Upper lobe of left lung (tissue), 6 donors: ENCODE measurements around the gene CDH8. TPM values are rescaled to one million over a fixed set of nuclear protein-coding genes. Genes with fewer than 3 reads are reported as not detected.

Experiments
- ATAC-seq, 2 donors: fragments of 200-7000 bp; cut with Tn5 transposase; one replicate each; pipeline ENCODE4 v1.9.1; 2022; ENCODE audit warnings: mild to moderate bottlenecking in 2 of 2, moderate library complexity in 2 of 2; ENCODE audit not compliant: low FRiP score in 2 of 2
- DNase-seq, 2 donors: peaks; one replicate each; pipeline ENCODE4 v3.0.0-alpha.2; 2019 to 2020
- H3K27ac ChIP-seq, 4 donors: fragments of 200-600 bp; sonication (generic); one replicate each; pipeline ENCODE4 v1.5.1; 2016 to 2019
- H3K27me3 ChIP-seq, 4 donors: fragments of 200-600 bp; sonication (generic); one replicate each; pipeline ENCODE4 v1.5.1; 2017 to 2019
- H3K36me3 ChIP-seq, 4 donors: fragments of 200-600 bp; sonication (generic); one replicate each; pipeline ENCODE4 v1.5.1; 2016 to 2019
- H3K4me1 ChIP-seq, 4 donors: fragments of 200-600 bp; sonication (generic); one replicate each; pipeline ENCODE4 v1.5.1; 2018 to 2019
- H3K4me3 ChIP-seq, 4 donors: fragments of 200-600 bp; sonication (generic); one replicate each; pipeline ENCODE4 v1.5.1; 2017 to 2019; ENCODE audit warnings: mild to moderate bottlenecking in 2 of 4, moderate library complexity in 1 of 4
- H3K9me3 ChIP-seq, 4 donors: fragments of 200-600 bp; sonication (generic); one replicate each; pipeline ENCODE4 v1.5.1; 2018 to 2019
- EP300 ChIP-seq, 4 donors: sonication (generic); formaldehyde crosslinking; IDR thresholded peaks; one replicate each; pipeline ENCODE4 v1.5.1; 2017; ENCODE audit warnings: antibody characterized with exemption in 4 of 4, control low read depth in 2 of 4
- POLR2A ChIP-seq, 4 donors: fragments of 450-650 bp; IDR thresholded peaks; one replicate each; pipeline ENCODE4 v1.5.1; 2016 to 2017; ENCODE audit warnings: antibody characterized with exemption in 4 of 4, mild to moderate bottlenecking in 2 of 4
- POLR2AphosphoS5 ChIP-seq, 2 donors: sonication (generic); formaldehyde crosslinking; IDR thresholded peaks; one replicate each; pipeline ENCODE4 v1.5.1; 2017; ENCODE audit warnings: antibody characterized with exemption in 2 of 2
- WGBS, 2 donors: methylation state at CpG; one replicate each; pipeline ENCODE4 v1.1.5; 2017 to 2018; 5-methylcytosine and 5-hydroxymethylcytosine counted together
- total RNA-seq, 6 donors: library from RNA; depleted of rRNA in 4 of 6; stranded (reverse); fragments of >200 nt in 4 of 6; gene quantifications; one replicate each; pipeline versions ENCODE4 v1.1.0 to v1.2.1, GENCODE V29; 2016 to 2021
- TF ChIP-seq, protein P1 (sequence below), 6 experiments: fragments of 450-650 bp in 4 of 6; fragments of 200-600 bp in 2 of 6; sonication (generic) in 2 of 6; IDR thresholded peaks; one replicate each; pipeline ENCODE4 v1.5.1; 2016 to 2019; ENCODE audit warnings: antibody characterized with exemption in 6 of 6
- donor health status: DM: no; HTN: no; CAD: no; lungs with moderate emphysema.
- donor health status: DM: no; HTN: yes; CAD: no; lungs with severe emphysema.

The CDH8 gene
- total RNA-seq, 6 donors from 2014 or later = 0.10 to 1.8 (median 0.31) TPM; not detected in 1

DNA sequence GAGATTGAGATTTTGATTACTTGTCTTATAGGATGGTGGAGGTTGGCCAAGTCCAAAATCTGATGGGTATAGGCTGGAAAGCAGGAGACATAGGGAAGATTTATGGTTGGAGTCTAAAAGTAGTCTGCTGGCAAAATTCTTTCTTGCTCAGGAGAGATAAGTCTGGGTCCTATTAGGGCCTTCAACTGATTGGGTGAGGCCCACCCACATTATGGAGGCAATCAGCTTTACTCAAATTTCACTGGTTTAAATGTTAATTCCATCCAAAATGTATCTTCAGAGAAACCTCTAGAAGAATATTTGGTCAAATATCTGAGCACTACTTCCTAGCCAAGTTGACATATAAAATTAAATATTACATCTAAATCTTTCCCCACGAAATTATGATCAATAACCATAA lies 31.7 kb upstream of the CDH8 start:
- Histone ChIP-seq H3K27me3 (no peaks in the 10 kb centered on the region), H3K9me3 (no peaks in the 10 kb centered on the region), H3K27ac (no peak overlapping the region), H3K4me1 (peaks cover 0 to 4% (median 0%) of the 10 kb centered on the region in 4 donors), H3K36me3 (no peaks in the 10 kb centered on the region), H3K4me3 (no peak overlapping the region)
- ATAC-seq (no peak), DNase-seq (no peak)
- WGBS, 2 donors = 76 to 79% methylated on average over 1 of the region's 1 CpG
- no peak for TF ChIP-seq EP300 (IDR thresholded peaks at IDR 0.05)
- TF ChIP-seq, protein P1, sequence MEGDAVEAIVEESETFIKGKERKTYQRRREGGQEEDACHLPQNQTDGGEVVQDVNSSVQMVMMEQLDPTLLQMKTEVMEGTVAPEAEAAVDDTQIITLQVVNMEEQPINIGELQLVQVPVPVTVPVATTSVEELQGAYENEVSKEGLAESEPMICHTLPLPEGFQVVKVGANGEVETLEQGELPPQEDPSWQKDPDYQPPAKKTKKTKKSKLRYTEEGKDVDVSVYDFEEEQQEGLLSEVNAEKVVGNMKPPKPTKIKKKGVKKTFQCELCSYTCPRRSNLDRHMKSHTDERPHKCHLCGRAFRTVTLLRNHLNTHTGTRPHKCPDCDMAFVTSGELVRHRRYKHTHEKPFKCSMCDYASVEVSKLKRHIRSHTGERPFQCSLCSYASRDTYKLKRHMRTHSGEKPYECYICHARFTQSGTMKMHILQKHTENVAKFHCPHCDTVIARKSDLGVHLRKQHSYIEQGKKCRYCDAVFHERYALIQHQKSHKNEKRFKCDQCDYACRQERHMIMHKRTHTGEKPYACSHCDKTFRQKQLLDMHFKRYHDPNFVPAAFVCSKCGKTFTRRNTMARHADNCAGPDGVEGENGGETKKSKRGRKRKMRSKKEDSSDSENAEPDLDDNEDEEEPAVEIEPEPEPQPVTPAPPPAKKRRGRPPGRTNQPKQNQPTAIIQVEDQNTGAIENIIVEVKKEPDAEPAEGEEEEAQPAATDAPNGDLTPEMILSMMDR (IDR thresholded peaks at IDR 0.05) = no peak
- TF ChIP-seq POLR2AphosphoS5 (IDR thresholded peaks at IDR 0.05) = no peak
- no peak for TF ChIP-seq POLR2A (IDR thresholded peaks at IDR 0.05)

GRCh38 chr16:62067182-62067581 lies 30.9 kb upstream of the CDH8 start:
- Histone ChIP-seq H3K36me3 (no peaks in the 10 kb centered on the region), H3K4me3 (no peak overlapping the region), H3K27me3 (no peaks in the 10 kb centered on the region), H3K9me3 (no peaks in the 10 kb centered on the region), H3K4me1 (peaks cover 0 to 4% (median 0%) of the 10 kb centered on the region in 4 donors), H3K27ac (no peak overlapping the region)
- whole genome bisulfite sequencing, 2 donors = 41 to 48% methylated on average over 1 of the region's 1 CpG
- no peak for TF ChIP-seq POLR2AphosphoS5 (IDR thresholded peaks at IDR 0.05)
- no peak for TF ChIP-seq EP300 (IDR thresholded peaks at IDR 0.05)
- no peak for TF ChIP-seq POLR2A (IDR thresholded peaks at IDR 0.05)
- TF ChIP-seq, protein P1 (IDR thresholded peaks at IDR 0.05) = no peak
- ATAC-seq (no peak), DNase-seq (no peak)

DNA sequence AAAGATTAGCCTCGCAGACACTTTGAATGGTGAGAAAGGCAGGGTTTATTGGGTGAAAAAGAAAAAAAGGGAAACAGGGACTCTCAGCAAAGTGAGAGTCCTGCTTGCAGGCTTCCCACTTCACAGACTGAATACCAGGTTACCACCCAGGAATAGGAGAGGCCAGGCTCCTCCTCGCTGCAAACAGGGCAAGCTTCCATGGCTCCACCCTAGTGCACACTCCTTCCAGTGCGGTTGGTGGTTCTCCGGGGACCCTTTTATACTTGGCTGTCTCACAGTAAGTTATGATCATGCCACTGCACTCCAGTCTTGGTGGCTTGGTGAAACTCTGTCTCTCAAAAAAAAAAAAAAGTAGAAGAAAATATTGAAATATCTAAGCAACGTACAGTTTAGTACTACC lies 30.5 kb upstream of the CDH8 start:
- no peaks in the 10 kb centered on the region for H3K9me3 ChIP-seq
- H3K4me1 ChIP-seq = peaks cover 0 to 4% (median 0%) of the 10 kb centered on the region in 4 donors
- H3K27ac ChIP-seq = no peak overlapping the region
- TF ChIP-seq POLR2A (IDR thresholded peaks at IDR 0.05) (no peak), POLR2AphosphoS5 (IDR thresholded peaks at IDR 0.05) (no peak), EP300 (IDR thresholded peaks at IDR 0.05) (no peak)
- TF ChIP-seq, protein P1 (IDR thresholded peaks at IDR 0.05) = no peak
- WGBS, 2 donors = 58 to 61% methylated on average over 5 of the region's 5 CpGs
- no peak overlapping the region for H3K4me3 ChIP-seq
- H3K27me3 ChIP-seq = no peaks in the 10 kb centered on the region
- DNase-seq (peak in 1 of 2 donors; percentile 22), ATAC-seq (no peak)
- no peaks in the 10 kb centered on the region for H3K36me3 ChIP-seq

DNA sequence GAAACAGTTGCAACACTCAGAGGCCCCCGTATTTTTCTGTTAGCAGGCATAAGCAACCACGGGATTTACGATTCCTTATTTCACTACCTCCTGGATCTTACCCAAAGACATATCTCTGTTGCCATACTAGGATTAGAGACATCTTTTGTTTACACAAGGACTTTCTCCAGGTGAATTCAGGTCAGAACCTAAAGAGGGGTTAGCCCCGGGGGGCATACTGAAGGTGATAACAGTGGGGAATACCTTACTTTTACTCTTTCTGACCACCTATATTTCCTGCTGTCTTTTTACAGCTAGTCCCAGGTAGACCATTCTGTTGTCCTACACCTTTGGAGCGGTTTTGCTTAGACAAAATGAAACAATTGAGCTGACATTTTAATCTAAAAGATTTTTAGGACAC lies 27.9 kb upstream of the CDH8 start:
- Histone ChIP-seq H3K9me3 (no peaks in the 10 kb centered on the region), H3K27ac (no peak overlapping the region), H3K4me3 (no peak overlapping the region), H3K36me3 (no peaks in the 10 kb centered on the region), H3K4me1 (peaks cover 0 to 4% (median 0%) of the 10 kb centered on the region in 4 donors), H3K27me3 (no peaks in the 10 kb centered on the region)
- TF ChIP-seq EP300 (IDR thresholded peaks at IDR 0.05) (no peak), POLR2AphosphoS5 (IDR thresholded peaks at IDR 0.05) (no peak), POLR2A (IDR thresholded peaks at IDR 0.05) (no peak)
- TF ChIP-seq, protein P1 (IDR thresholded peaks at IDR 0.05) = no peak
- ATAC-seq (no peak), DNase-seq (no peak)
- WGBS, 2 donors = 71 to 76% methylated on average over 5 of the region's 5 CpGs

GRCh38 chr16:62060089-62060488 lies 23.9 kb upstream of the CDH8 start:
- ATAC-seq = no peak

More at GRCh38 chr16:62060089-62060488, 23.9 kb upstream of the CDH8 start:
- WGBS, 2 donors = 89 to 91% methylated on average over 3 of the region's 3 CpGs
- Histone ChIP-seq H3K27me3 (no peaks in the 10 kb centered on the region), H3K27ac (no peak overlapping the region), H3K4me3 (no peak overlapping the region), H3K4me1 (no peaks in the 10 kb centered on the region), H3K36me3 (no peaks in the 10 kb centered on the region), H3K9me3 (no peaks in the 10 kb centered on the region)
- DNase-seq = no peak
- TF ChIP-seq POLR2A (IDR thresholded peaks at IDR 0.05) = no peak
- TF ChIP-seq EP300 (IDR thresholded peaks at IDR 0.05) = no peak
- no peak for TF ChIP-seq POLR2AphosphoS5 (IDR thresholded peaks at IDR 0.05)
- TF ChIP-seq, protein P1 (IDR thresholded peaks at IDR 0.05) = no peak
